RCC 7860 (cell line): ENCODE measurements around the gene ZMYND8.
"Not testable (repeated sequence)": the region's sequence is repeated elsewhere in the genome, so short reads cannot be mapped to it uniquely, and the experiment has no call there.

ENCODE experiments used
- DNase-seq: peaks from one replicate; pipeline ENCODE4 v3.0.0-alpha.2; 2015; ENCODE audit warnings: low spot score
- FAIRE-seq: peaks from 2 replicates; lab custom pipeline; 2012; peaks lifted over from hg19 to GRCh38; lab: Jason Lieb, UNC

ZMYND8 gene

DNA sequence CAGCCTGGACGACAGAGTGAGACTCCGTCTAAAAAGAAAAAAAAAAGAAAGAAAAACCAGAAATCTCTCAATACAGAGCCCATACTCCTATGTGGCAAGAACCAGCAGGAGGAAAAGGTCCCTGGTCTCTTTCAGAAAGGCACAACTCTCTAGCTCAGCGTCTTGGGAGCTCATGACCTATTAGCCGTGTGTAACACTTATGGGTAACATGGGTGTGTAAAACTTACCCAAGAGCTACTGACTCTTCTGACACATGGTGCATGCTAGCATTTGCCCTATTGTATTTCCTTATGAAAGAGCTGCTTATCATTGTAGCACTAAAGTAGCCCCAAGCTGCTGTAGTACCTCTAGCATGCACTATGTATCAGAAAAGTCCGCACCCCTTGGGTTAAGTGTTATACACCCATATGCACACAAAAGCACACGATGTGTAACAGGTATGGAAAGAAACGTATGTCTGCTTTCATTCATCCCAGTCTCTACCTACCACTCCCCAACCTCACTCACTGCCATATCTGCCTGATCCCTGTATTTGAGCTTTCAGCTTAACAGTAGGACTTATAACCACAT is 85.4 kb downstream of the ZMYND8 start:
- DNase-seq (no peak), FAIRE-seq (no peak)

DNA sequence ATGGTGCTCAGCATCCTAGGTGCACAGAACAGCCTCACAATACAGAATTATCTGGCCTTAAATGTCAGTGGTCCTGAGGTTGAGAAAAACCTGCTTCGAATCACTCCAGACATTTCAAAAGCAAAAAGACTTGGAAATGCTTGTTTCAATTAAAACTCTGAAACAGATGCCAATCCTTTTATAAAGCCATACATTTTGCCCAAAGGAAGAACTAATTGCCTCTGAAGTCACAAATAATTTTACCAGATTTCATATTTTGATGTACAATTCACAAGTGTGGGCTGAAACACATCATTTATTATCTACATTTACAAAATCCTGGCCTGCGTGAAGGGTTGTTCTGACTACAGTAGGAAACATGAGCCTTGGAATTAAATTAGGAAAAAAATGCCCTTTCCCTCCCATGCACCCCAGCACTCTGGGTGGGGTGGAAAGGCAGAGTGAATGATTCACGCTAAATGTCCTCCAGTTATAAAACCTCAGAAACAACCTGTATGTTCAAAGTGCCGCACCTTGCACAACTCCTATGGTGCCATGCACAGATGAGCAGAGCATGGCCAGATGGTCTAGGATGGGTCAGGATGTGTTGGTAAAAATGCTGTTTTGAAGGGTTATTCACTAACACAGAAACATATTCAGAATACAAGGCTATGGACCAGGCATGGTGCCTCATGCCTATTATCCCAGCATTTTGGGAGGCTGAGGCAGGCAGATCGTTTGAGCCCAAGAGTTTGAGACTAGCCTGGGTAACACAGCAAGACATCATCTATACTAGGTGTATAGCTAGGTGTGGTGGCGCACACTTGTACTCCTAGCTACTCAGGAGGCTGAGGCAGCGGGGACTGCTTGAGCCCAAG is 87.0 kb downstream of the ZMYND8 start:
- no peak for DNase-seq
- FAIRE-seq: no peak

- DNase-seq (no peak), FAIRE-seq (no peak)
Measured at GRCh38 chr20:47267621-47268020, 88.9 kb downstream of the ZMYND8 start.

DNA sequence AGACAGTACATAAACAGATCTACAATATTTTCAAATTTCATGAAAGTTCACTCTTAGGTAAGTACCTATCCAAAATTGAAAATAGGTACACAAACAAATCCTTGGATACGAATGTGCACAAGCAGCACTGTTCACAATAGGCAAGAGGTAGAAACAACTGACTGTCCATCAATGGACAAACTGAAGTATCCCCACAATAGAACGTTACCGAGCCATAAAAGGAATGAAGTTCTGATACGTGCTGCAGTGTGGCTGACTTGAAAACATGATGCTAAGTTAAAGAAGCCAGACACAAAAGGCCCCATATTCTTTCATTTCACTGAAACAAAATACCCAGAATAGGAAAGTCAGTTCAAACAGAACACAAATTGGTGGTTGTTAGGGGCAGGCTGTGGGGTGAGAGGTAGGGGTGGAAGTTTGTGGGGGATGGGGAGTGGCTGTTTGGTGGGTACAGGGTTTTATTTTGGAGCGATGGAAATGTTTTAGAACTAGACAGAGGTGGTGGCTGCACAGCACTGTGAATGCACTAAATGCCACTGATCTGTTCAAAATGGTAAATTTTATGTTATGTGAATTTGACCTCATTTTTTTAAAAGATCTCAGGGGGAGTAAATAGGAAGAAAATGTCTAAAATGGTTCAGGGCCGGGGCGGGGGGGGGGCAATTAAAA is 89.5 kb downstream of the ZMYND8 start:
- DNase-seq (no peak), FAIRE-seq (no peak)

GRCh38 chr20:47265984-47266383 is 90.5 kb downstream of the ZMYND8 start:
- DNase-seq (no peak), FAIRE-seq (no peak)

GRCh38 chr20:47265214-47265613 is 91.3 kb downstream of the ZMYND8 start:
- FAIRE-seq (no peak), DNase-seq (no peak)

GRCh38 chr20:47264137-47264769 is 92.2 kb downstream of the ZMYND8 start:
- DNase-seq: not testable (repeated sequence)

GRCh38 chr20:47263465-47264084 is 92.9 kb downstream of the ZMYND8 start:
- DNase-seq: no peak
- no peak for FAIRE-seq

More at GRCh38 chr20:47264137-47264769, 92.2 kb downstream of the ZMYND8 start:
- not testable (repeated sequence) for FAIRE-seq

DNA sequence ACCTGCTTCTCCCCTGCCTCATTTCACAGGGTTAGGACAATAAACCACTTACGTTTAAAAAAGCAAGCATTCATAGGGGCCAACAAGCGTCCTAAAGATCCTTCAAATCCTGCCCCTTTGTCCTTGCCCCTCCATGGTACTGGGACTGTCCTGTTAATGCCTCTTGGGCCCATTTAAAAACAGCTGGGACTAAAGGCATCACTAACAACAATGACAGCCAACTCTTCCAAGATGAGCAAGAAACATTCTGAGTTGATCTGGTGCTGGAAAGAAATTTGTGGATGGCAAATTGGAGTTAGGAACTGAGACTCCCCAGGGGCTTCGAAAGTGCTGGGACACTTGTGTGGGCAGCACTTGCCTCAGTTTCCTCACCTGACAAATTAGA is 93.4 kb downstream of the ZMYND8 start:
- DNase-seq: no peak
- no peak for FAIRE-seq

DNA sequence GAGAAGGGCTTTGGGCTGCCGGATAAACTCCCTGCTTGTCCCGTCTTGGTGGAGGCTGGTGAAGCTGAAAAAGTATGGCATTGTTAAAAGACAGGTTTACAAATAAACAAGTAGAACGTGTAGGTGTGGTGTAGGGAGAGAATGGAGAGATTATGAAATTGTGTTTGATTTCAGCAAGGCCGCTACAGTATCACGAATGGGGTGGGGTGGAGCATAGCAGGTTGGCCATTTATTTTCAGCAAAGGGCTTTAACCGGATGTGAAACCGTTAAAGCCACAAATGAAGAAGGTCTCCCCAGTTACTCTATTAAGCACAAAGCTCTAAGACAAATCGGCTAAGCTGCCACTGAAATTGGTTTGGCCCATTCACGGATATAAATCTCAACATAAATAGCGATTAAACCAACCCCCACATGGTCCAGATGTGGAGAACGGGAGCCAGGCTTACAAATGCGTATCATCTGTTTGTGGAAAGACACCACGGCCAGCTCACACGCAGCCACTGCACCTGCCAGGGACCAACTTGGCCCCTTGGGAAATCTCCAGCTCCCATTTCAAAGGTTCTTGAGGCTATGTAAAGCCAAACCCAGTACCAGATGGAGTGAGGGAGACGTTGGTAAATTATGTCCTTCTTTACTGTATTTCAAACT is 94.0 kb downstream of the ZMYND8 start:
- DNase-seq: no peak
- FAIRE-seq: no peak

DNA sequence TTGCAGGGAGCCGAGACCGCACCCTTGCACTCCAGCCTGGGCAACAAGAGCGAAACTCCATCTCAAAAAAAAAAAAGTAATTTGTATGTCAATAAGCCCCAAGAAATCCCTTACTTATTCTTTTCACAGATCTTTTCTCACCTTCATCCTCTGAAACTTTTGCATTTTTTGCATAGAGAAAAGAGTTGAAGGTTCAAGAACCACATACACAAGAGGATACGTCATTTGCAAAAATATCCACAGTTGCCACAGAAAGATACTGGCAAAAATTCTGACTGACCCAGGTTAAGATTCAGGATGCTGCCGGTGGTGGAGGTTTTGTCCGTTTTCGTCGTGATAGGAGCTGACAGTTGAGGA is 94.5 kb downstream of the ZMYND8 start:
- no peak for FAIRE-seq
- DNase-seq: no peak

DNA sequence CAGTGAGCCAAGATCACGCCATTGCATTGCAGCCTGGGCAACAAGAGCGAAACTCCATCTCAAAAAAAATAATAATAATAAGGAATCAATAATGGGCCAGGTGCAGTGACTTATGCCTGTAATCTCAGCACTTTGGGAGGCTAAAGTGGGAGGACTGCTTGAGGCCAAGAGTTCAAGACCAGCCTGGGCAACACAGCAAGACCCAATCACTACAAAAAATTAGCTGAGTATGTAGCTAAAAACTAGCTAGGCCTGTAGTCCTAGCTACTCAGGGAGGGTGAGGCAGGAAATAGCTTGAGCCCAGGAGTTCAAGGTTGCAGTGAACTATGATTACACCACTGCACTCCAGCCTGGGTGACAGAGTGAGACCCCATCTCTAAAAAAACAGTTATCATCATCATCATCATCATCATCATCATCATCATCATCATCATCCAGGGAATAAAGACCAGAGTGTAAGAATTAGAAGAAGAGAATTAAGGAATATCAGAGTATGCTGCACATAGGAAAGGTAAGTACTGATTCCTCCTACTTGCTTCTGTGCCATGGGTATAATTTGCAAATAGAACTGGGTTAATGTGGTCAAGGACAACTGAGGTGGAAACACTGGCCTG is 95.2 kb downstream of the ZMYND8 start:
- not testable (repeated sequence) for FAIRE-seq, DNase-seq

GRCh38 chr20:47260540-47261126 is 95.9 kb downstream of the ZMYND8 start:
- not testable (repeated sequence) for FAIRE-seq, DNase-seq

GRCh38 chr20:47258745-47259695 is 97.5 kb downstream of the ZMYND8 start:
- FAIRE-seq (no peak), DNase-seq (no peak)

- no peak for DNase-seq
Measured at GRCh38 chr20:47257771-47258170, 98.7 kb downstream of the ZMYND8 start.

DNA sequence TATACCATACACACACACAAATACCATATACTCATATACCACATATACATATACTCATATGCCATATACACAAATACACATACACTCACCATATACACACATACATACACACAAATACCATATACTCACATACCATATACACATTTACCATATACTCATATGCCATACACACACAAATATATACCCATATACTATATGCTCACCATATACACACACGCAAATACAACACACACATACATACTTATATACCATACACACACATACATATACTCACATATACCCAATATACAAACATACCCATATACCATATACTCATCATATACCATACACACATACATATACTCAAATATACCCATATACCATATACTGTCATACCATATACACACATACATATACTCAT is 99.2 kb downstream of the ZMYND8 start:
- DNase-seq (no peak), FAIRE-seq (no peak)

More at GRCh38 chr20:47257771-47258170, 98.7 kb downstream of the ZMYND8 start:
- no peak for FAIRE-seq

DNA sequence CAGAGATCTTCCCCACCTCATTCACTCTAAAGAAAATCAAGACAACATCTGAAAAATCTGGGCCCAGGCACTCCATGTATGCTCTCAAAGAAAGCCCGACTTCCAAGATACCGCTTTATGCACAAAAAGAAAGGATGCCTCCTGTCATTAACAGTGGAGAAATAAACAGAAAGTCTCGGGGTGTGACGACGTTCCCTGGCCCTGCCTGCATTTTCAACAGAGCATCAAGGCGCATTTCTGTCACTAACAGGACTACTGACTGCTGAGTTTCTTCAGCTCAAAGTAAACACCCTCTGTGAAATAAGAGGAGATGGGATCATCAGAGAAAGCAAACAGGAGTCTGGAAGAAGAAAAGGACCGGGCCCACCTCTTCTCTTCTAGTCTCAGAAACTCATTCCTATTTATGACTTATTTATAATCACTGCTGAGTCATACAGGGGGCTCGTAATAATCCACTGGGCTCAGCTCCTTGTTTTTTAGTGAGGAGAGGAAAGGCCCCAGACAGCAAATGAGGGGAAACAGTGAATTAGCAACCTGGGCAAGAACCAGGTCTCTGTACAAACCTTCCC is 99.7 kb downstream of the ZMYND8 start:
- DNase-seq (no peak), FAIRE-seq (no peak)

DNA sequence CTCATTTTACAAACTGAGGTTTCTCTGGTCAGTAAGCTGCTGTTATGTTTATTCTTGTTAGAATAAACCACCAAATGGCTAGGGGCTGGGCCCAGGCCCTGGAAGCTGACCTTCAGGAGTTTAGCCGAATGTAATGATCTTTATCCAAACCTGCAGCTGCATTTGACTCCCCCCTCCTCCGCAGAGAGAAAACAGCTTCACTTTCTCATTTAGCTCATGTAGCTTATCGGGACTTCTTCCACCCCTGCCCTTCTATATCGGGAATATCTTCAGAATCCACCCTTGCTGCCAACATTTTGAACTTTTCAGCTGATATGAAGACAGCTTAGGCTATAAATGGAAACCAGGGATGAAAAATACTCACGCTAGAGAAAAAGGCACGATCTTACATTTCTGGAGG is 102.6 kb downstream of the ZMYND8 start:
- FAIRE-seq (no peak), DNase-seq (no peak)
